Measurements from ENCODE around the gene SNRNP70. TPM values are rescaled to one million over a fixed set of nuclear protein-coding genes. Genes with fewer than 3 reads are reported as not detected.

Gene SNRNP70
- total and polyA plus RNA-seq, 2 of the 13 experiments (the other 11 are each of a cell fraction or from before 2014, with no cell fraction given), result 150 to 210 TPM

DNA sequence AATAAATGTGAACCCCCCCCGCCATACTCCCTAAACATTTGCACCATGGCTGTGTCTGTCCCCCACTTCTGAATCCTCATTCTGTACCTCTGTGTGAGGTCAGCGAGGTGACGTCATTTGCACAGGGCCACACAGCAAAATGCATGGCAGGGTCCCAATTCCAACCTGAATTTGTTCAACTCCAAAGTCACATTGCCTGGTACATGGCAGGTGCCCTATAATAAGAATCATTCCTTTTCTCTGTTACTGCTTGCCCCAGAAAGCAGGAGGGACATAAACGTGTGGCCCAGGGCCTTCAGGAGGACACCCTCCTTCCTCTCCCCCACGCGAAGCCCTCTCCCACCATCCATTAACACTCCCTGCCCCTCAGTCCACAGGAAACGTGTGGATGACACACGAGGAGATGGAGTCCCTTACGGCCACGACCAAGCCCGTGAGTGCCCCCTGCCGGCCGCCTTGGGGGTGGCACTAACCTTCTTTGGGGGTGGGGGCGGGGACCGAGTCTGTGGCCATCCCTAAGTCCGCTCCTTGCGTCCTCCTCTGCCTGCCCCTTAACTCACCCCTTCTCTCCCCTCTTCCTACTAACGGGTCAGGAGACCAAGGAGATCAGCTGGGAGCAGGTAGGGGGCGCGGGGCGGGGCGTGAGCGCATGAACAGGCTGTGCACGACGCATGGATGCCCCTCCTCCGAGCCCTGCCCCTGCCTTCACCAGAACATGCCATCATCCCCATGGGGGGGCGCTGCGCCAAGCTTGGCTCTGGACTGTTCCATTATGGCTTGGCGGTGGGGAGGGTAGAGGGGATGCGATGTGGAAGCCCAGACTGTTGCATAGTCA lies 60.5 kb downstream of the SNRNP70 start (continued):
- TF ChIP-seq, protein P1, sequence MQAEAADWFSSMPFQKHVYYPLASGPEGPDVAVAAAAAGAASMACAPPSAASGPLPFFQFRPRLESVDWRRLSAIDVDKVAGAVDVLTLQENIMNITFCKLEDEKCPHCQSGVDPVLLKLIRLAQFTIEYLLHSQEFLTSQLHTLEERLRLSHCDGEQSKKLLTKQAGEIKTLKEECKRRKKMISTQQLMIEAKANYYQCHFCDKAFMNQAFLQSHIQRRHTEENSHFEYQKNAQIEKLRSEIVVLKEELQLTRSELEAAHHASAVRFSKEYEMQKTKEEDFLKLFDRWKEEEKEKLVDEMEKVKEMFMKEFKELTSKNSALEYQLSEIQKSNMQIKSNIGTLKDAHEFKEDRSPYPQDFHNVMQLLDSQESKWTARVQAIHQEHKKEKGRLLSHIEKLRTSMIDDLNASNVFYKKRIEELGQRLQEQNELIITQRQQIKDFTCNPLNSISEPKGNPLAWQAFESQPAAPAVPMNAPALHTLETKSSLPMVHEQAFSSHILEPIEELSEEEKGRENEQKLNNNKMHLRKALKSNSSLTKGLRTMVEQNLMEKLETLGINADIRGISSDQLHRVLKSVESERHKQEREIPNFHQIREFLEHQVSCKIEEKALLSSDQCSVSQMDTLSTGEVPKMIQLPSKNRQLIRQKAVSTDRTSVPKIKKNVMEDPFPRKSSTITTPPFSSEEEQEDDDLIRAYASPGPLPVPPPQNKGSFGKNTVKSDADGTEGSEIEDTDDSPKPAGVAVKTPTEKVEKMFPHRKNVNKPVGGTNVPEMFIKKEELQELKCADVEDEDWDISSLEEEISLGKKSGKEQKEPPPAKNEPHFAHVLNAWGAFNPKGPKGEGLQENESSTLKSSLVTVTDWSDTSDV (CRISPR knock-in tag; IDR thresholded peaks at IDR 0.05), result no peak
- TF ChIP-seq GTF2F1 (IDR thresholded peaks at IDR 0.05; ENCODE audit: low read length), result no peak
- no peak for TF ChIP-seq ZNF296 (CRISPR knock-in tag; conservative IDR thresholded peaks at IDR 0.05)
- no peak for TF ChIP-seq NR1H2 (CRISPR knock-in tag; IDR thresholded peaks at IDR 0.05; ENCODE audit: borderline replicate concordance, low read depth)
- TF ChIP-seq SMARCE1 (IDR thresholded peaks at IDR 0.05; ENCODE audit: borderline replicate concordance), result no peak
- TF ChIP-seq, protein P2, sequence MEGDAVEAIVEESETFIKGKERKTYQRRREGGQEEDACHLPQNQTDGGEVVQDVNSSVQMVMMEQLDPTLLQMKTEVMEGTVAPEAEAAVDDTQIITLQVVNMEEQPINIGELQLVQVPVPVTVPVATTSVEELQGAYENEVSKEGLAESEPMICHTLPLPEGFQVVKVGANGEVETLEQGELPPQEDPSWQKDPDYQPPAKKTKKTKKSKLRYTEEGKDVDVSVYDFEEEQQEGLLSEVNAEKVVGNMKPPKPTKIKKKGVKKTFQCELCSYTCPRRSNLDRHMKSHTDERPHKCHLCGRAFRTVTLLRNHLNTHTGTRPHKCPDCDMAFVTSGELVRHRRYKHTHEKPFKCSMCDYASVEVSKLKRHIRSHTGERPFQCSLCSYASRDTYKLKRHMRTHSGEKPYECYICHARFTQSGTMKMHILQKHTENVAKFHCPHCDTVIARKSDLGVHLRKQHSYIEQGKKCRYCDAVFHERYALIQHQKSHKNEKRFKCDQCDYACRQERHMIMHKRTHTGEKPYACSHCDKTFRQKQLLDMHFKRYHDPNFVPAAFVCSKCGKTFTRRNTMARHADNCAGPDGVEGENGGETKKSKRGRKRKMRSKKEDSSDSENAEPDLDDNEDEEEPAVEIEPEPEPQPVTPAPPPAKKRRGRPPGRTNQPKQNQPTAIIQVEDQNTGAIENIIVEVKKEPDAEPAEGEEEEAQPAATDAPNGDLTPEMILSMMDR (CRISPR knock-in tag; IDR thresholded peaks at IDR 0.05), result peak; percentile 89
- TF ChIP-seq, protein P3, sequence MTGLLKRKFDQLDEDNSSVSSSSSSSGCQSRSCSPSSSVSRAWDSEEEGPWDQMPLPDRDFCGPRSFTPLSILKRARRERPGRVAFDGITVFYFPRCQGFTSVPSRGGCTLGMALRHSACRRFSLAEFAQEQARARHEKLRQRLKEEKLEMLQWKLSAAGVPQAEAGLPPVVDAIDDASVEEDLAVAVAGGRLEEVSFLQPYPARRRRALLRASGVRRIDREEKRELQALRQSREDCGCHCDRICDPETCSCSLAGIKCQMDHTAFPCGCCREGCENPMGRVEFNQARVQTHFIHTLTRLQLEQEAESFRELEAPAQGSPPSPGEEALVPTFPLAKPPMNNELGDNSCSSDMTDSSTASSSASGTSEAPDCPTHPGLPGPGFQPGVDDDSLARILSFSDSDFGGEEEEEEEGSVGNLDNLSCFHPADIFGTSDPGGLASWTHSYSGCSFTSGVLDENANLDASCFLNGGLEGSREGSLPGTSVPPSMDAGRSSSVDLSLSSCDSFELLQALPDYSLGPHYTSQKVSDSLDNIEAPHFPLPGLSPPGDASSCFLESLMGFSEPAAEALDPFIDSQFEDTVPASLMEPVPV (CRISPR knock-in tag; IDR thresholded peaks at IDR 0.05), result no peak
- TF ChIP-seq, protein P4, sequence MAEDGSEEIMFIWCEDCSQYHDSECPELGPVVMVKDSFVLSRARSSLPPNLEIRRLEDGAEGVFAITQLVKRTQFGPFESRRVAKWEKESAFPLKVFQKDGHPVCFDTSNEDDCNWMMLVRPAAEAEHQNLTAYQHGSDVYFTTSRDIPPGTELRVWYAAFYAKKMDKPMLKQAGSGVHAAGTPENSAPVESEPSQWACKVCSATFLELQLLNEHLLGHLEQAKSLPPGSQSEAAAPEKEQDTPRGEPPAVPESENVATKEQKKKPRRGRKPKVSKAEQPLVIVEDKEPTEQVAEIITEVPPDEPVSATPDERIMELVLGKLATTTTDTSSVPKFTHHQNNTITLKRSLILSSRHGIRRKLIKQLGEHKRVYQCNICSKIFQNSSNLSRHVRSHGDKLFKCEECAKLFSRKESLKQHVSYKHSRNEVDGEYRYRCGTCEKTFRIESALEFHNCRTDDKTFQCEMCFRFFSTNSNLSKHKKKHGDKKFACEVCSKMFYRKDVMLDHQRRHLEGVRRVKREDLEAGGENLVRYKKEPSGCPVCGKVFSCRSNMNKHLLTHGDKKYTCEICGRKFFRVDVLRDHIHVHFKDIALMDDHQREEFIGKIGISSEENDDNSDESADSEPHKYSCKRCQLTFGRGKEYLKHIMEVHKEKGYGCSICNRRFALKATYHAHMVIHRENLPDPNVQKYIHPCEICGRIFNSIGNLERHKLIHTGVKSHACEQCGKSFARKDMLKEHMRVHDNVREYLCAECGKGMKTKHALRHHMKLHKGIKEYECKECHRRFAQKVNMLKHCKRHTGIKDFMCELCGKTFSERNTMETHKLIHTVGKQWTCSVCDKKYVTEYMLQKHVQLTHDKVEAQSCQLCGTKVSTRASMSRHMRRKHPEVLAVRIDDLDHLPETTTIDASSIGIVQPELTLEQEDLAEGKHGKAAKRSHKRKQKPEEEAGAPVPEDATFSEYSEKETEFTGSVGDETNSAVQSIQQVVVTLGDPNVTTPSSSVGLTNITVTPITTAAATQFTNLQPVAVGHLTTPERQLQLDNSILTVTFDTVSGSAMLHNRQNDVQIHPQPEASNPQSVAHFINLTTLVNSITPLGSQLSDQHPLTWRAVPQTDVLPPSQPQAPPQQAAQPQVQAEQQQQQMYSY (CRISPR knock-in tag; IDR thresholded peaks at IDR 0.05), result no peak
- no peak for TF ChIP-seq ZNF768 (CRISPR knock-in tag; IDR thresholded peaks at IDR 0.05)
- no peak for TF ChIP-seq ZNF10 (CRISPR knock-in tag; IDR thresholded peaks at IDR 0.05; ENCODE audit: borderline replicate concordance, low read depth)
- no peak for TF ChIP-seq ZNF335 (CRISPR knock-in tag; IDR thresholded peaks at IDR 0.05)
- no peak for TF ChIP-seq ZNF782 (CRISPR knock-in tag; IDR thresholded peaks at IDR 0.05; ENCODE audit: borderline replicate concordance)
- TF ChIP-seq CBX5 (CRISPR knock-in tag; IDR thresholded peaks at IDR 0.05; ENCODE audit: borderline replicate concordance), result no peak
- no peak for TF ChIP-seq NR3C1 (CRISPR knock-in tag; IDR thresholded peaks at IDR 0.05)
- TF ChIP-seq, protein P5, sequence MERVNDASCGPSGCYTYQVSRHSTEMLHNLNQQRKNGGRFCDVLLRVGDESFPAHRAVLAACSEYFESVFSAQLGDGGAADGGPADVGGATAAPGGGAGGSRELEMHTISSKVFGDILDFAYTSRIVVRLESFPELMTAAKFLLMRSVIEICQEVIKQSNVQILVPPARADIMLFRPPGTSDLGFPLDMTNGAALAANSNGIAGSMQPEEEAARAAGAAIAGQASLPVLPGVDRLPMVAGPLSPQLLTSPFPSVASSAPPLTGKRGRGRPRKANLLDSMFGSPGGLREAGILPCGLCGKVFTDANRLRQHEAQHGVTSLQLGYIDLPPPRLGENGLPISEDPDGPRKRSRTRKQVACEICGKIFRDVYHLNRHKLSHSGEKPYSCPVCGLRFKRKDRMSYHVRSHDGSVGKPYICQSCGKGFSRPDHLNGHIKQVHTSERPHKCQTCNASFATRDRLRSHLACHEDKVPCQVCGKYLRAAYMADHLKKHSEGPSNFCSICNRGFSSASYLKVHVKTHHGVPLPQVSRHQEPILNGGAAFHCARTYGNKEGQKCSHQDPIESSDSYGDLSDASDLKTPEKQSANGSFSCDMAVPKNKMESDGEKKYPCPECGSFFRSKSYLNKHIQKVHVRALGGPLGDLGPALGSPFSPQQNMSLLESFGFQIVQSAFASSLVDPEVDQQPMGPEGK (CRISPR knock-in tag; IDR thresholded peaks at IDR 0.05), result peak; percentile 46; the same call in 1 of the 2 replicates
- TF ChIP-seq MIXL1 (CRISPR knock-in tag; IDR thresholded peaks at IDR 0.05), result no peak
